NCI-H526 treated with DMSO at 0.1 percent for 48 hours (cell line): Measurements from ENCODE around the gene CBL.

Experiments used
- DNase-seq: peaks from one replicate; lab custom pipeline; 2025; lab: John Stamatoyannopoulos, UW

Gene CBL

GRCh38 chr11:119334174-119334930, 128.2 kb downstream of the CBL start, which contains the start of gene RNF26:
Gene RNF26 (plus strand): TSS chr11:119334527. CDS start chr11:119335123, 596 bp downstream.
- DNase-seq: peak; percentile 100

GRCh38 chr11:119335091-119335654, 129.0 kb downstream of the CBL start:
- no peak for DNase-seq

- no peak for DNase-seq
These were observed 129.8 kb downstream of the CBL start for GRCh38 chr11:119335655-119336543.

- no peak for DNase-seq
These were observed 130.8 kb downstream of the CBL start for GRCh38 chr11:119336744-119337469.

- DNase-seq: no peak
These were observed 131.6 kb downstream of the CBL start for GRCh38 chr11:119337581-119338317.

GRCh38 chr11:119338318-119338890, 132.3 kb downstream of the CBL start:
- peak; percentile 92 for DNase-seq

GRCh38 chr11:119338965-119339588, 132.9 kb downstream of the CBL start:
- DNase-seq: no peak

- DNase-seq: no peak
These were observed 133.6 kb downstream of the CBL start for GRCh38 chr11:119339589-119340334.

GRCh38 chr11:119340335-119341221, 134.4 kb downstream of the CBL start, which contains the start of gene C1QTNF5:
Gene C1QTNF5 (minus strand): TSS chr11:119340883. CDS start chr11:119340397, 486 bp downstream.
- DNase-seq: no peak

- no peak for DNase-seq
These were observed 135.3 kb downstream of the CBL start for GRCh38 chr11:119341222-119342022.

GRCh38 chr11:119342023-119342300, 135.8 kb downstream of the CBL start:
- no peak for DNase-seq

- no peak for DNase-seq
These were observed 136.4 kb downstream of the CBL start for GRCh38 chr11:119342362-119343130.

GRCh38 chr11:119343726-119344125, 137.6 kb downstream of the CBL start:
- no peak for DNase-seq

GRCh38 chr11:119344291-119345010, 138.3 kb downstream of the CBL start:
- DNase-seq: no peak

GRCh38 chr11:119345685-119346084, 139.5 kb downstream of the CBL start:
- DNase-seq: no peak

- no peak for DNase-seq
These were observed 140.5 kb downstream of the CBL start, which contains the start of gene MFRP for GRCh38 chr11:119346605-119347004. Gene MFRP (minus strand): TSS chr11:119346705. CDS start chr11:119346513, 192 bp downstream.
